Inflammatory macrophage treated with lipopolysaccharide for 4 hours (primary cell): ENCODE results near the gene URM1.
"Not testable (repeated sequence)": the region's sequence is repeated elsewhere in the genome, so short reads cannot be mapped to it uniquely, and the experiment has no call there.

Experiments used
- DNase-seq: peaks from one replicate; pipeline ENCODE4 v3.0.0-alpha.2; 2020

The URM1 gene

GRCh38 chr9:128370752-128371629, at the start of gene URM1:
TSS of gene URM1 (plus strand) at chr9:128371374. CDS start at chr9:128371381, 7 bp downstream.
- peak; percentile 97 for DNase-seq

DNA sequence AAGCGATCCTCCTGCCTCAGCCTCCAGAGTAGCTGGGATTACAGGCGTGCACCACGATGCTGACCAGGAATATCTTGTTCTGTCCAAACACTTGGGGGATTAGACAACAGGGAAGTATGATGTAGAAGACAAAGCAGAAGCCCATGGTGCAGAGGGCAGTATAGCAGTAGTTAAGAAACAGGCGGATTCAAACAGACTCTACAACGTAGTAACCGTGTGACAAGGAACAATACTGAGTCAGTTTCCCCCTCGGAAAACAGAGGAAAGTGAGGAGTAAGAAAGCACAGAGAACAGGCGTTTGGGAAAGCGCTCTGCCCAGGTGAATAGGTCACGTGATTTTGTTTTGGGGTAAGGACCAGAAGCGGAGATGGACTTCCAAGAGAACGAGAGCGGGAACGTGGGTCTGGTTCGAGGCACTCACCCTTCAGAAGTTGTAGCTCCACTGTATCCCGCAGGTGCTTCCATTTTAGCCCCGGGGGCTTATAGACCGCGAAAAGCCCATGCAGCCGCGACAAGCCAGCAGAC, 49.2 kb upstream of the URM1 start:
- DNase-seq, result peak; percentile 1

- DNase-seq, result peak; percentile 94
Measured at GRCh38 chr9:128322404-128323211, 48.6 kb upstream of the URM1 start, which contains the start of the genes COQ4 and TRUB2. TSS of gene COQ4 (plus strand) at chr9:128322839. CDS start at chr9:128322859, 20 bp downstream. TSS of gene TRUB2 (minus strand) at chr9:128322447. CDS start at chr9:128322408, 39 bp downstream.

GRCh38 chr9:128323212-128323730, 47.9 kb upstream of the URM1 start:
- DNase-seq, result peak; percentile 42

GRCh38 chr9:128323791-128324190, 47.4 kb upstream of the URM1 start:
- peak; percentile 24 for DNase-seq

DNA sequence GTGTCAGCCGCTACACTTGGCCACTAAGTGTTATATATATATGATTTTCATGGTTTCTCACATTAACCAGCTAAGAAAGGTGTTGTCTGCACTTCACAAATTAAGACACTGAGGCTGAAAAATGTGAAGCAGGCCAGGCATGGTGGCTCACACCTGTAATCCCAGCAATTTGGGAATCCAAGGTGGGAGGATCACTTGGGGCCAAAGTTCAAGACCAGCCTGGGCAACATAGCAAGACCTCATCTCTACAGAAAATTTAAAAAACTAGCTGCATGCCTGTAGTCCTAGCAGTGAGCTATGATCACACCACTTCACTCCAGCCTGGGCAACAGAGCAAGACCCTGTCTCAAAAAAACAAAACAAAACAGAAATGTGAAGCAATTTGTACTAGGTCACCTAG, 46.8 kb upstream of the URM1 start:
- no peak for DNase-seq

- no peak for DNase-seq
Measured at GRCh38 chr9:128325629-128326028, 45.5 kb upstream of the URM1 start.

GRCh38 chr9:128333451-128333869, 37.7 kb upstream of the URM1 start:
- no peak for DNase-seq

DNA sequence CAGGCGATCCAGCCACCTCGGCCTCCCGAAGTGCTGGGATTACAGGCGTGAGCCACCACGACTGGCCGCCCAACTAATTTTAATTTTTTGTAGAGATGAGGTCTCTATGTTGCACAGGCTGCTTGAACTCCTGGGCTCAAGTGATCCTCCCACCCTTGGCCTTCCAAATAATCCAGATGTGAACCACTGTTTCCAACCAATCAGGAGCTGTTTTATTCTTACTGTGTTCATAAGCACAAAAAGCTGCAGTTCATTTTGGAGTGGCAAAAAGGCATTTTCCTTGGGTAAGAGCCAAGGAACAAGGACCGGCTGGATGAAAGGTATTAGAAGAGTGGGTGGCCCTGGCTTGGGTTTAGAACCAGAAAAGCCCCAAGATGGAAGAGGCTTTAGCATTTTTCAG, 36.0 kb upstream of the URM1 start:
- DNase-seq, result no peak

DNA sequence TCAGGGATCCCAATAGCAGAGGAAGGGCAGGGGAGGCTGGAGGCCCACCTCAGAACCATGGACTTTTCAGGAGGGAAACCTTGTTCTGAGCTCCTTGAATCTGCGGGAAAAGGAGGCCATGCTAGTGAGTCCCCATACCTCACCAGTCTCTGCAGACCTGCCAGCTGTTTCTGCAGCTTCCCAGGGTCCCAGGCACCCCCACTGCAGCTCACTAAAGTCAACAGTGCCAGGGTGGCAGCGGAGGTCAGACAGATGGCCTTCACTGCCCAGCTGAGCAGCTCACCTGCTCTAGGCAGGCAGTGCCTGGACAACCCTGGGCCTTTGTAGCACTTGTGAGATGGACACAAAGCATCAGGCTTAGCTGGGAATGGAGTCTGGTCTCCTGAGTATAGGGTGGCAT, 35.3 kb upstream of the URM1 start:
- no peak for DNase-seq

DNA sequence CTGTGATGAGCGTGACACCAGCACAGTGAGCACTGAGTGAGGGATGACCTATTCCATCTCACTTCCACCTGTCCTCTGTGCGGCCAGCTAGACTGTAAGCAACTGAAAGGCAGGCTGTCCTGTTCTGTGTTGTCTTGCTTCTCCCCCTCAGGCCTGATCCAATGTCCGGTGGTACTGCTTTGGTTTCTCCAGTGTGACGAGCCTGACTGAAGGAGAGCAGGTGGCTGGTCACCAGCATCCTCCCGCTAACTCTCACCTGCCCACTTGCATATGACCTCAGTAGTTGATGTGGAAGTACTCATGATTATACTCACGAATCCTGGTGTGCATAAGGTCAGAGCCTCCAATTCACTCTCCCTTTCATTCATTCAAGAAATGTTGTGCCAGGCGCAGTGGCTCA, 33.2 kb upstream of the URM1 start:
- no peak for DNase-seq

GRCh38 chr9:128338852-128339614, 32.1 kb upstream of the URM1 start:
- DNase-seq, result not testable (repeated sequence)

GRCh38 chr9:128339761-128340690, 31.1 kb upstream of the URM1 start, which contains the start of gene SLC27A4:
TSS of gene SLC27A4 (plus strand) at chr9:128340527. CDS start at chr9:128343133, 2,606 bp downstream.
- DNase-seq, result peak; percentile 71

GRCh38 chr9:128340691-128341434, 30.3 kb upstream of the URM1 start:
- DNase-seq, result no peak

DNA sequence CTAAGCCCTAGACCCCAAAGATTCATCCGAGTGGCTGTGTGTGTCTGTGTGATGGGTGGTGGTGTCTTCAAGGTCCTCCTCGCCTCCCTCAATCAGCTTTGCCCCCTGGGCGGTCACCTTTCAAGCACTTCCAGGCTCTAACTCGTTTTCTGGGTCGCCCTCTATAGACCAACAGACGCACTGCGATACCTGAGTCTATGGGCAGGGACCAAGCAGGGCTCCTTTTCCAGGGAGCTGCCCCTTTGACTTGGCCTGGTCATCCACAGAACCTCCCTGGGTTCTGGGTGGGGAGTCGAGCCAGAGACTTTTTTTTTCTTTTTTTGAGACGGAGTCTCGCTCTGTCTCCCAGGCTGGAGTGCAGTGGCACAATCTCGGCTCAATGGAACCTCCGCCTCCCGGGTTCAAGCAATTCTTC, 29.7 kb upstream of the URM1 start:
- peak; percentile 64 for DNase-seq

- DNase-seq, result no peak
Measured at GRCh38 chr9:128342971-128343680, 28.0 kb upstream of the URM1 start.

DNA sequence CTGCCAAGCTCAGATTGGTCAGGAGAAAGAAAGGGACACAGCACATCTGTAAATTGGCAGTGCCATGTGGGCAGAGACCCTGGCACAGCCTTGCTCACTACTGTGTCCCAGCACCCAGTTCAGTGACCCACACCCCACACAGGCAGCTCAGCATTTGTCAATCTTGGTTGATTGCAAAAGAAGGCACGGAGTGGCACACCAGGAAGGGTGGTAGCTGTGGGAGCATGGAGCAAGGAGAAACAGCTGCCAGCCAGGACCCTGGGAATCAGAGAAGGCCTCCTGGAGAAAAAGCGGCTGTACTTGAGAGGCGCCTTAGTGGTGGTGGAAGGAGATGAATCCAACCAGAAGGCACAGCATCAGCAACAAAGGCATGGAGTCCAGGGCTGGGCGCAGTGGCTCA, 27.3 kb upstream of the URM1 start:
- DNase-seq, result no peak

DNA sequence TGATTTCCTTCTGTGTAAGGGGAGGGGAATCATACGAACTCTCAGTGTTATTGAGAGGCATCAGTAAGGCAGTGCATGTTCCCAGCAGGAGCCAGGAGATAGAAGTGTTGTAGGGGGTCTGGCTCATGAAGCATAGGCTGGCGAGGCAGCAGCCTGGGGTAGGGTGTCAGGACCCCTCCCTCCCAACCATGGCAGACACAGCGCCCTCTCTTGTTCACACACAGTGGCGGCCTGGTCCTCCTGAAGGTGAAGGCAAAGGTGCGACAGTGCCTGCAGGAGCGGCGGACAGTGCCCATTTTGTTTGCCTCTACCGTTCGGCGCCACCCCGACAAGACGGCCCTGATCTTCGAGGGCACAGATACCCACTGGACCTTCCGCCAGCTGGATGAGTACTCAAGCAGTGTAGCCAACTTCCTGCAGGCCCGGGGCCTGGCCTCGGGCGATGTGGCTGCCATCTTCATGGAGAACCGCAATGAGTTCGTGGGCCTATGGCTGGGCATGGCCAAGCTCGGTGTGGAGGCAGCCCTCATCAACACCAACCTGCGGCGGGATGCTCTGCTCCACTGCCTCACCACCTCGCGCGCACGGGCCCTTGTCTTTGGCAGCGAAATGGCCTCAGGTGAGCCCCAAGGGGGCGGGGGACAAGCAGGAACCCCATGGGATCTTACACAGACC, 26.1 kb upstream of the URM1 start:
- DNase-seq, result no peak

DNA sequence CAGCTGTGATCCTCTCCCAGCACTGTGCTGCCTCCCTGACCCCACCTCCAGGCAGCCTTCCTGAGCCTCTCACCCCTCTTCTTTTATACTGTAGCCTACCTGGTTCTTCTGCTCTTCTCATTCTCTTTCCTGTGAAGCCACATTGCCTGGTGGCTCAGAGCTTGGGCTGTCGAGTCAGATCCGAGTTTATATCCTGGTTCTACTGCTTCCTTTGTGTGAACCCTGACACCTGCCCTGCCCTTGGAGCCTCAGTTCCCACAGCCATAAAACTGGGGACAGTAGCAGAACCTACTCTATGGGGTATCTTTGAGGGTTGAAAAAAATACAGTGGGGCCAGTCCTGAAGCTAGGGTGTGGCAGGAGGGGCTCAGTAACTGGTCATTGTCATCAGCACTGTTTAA, 22.0 kb upstream of the URM1 start:
- no peak for DNase-seq
